Activated CD8-positive, alpha-beta memory T cell treated with anti-CD3 and anti-CD28 coated beads, Interleukin-2, amount 50 U/mL, for 1 hour (primary cell): ENCODE data around the gene MACROD2.
"Not testable (repeated sequence)": the region's sequence is repeated elsewhere in the genome, so short reads cannot be mapped to it uniquely, and the experiment has no call there.

Experiments used
- DNase-seq: peaks from one replicate; pipeline ENCODE4 v3.0.0-alpha.2; 2020; ENCODE audit errors: extremely low read depth

The MACROD2 gene

GRCh38 chr20:15805154-15805553, 1809.8 kb downstream of the MACROD2 start:
- DNase-seq = no peak

- no peak for DNase-seq
Observed at GRCh38 chr20:15806105-15806504, 1810.8 kb downstream of the MACROD2 start.

GRCh38 chr20:15807271-15807670, 1812.0 kb downstream of the MACROD2 start:
- no peak for DNase-seq

- not testable (repeated sequence) for DNase-seq
Observed at GRCh38 chr20:15807771-15808170, 1812.5 kb downstream of the MACROD2 start.

- DNase-seq = no peak
Observed at GRCh38 chr20:15811951-15812350, 1816.6 kb downstream of the MACROD2 start.

- DNase-seq = no peak
Observed at GRCh38 chr20:15812696-15813095, 1817.4 kb downstream of the MACROD2 start.

GRCh38 chr20:15814360-15814759, 1819.0 kb downstream of the MACROD2 start:
- no peak for DNase-seq

GRCh38 chr20:15814911-15815310, 1819.6 kb downstream of the MACROD2 start:
- no peak for DNase-seq

- DNase-seq = no peak
Observed at GRCh38 chr20:15817351-15817750, 1822.0 kb downstream of the MACROD2 start.

GRCh38 chr20:15818651-15819071, 1823.3 kb downstream of the MACROD2 start:
- no peak for DNase-seq

- DNase-seq = no peak
Observed at GRCh38 chr20:15823718-15824117, 1828.4 kb downstream of the MACROD2 start.

GRCh38 chr20:15827628-15828027, 1832.3 kb downstream of the MACROD2 start:
- DNase-seq = no peak

- no peak for DNase-seq
Observed at GRCh38 chr20:15831201-15831600, 1835.9 kb downstream of the MACROD2 start.

GRCh38 chr20:15832512-15832911, 1837.2 kb downstream of the MACROD2 start:
- no peak for DNase-seq

GRCh38 chr20:15834857-15835256, 1839.5 kb downstream of the MACROD2 start:
- DNase-seq = no peak

GRCh38 chr20:15835811-15836210, 1840.5 kb downstream of the MACROD2 start:
- DNase-seq = no peak

GRCh38 chr20:15836634-15837033, 1841.3 kb downstream of the MACROD2 start:
- no peak for DNase-seq

- no peak for DNase-seq
Observed at GRCh38 chr20:15837563-15837962, 1842.2 kb downstream of the MACROD2 start.

- no peak for DNase-seq
Observed at GRCh38 chr20:15838466-15838865, 1843.2 kb downstream of the MACROD2 start.

GRCh38 chr20:15840636-15841301, 1845.5 kb downstream of the MACROD2 start:
- DNase-seq = no peak

GRCh38 chr20:15842872-15843271, 1847.6 kb downstream of the MACROD2 start:
- no peak for DNase-seq

GRCh38 chr20:15843777-15844176, 1848.5 kb downstream of the MACROD2 start:
- no peak for DNase-seq

GRCh38 chr20:15847196-15847784, 1852.0 kb downstream of the MACROD2 start:
- no peak for DNase-seq

- no peak for DNase-seq
Observed at GRCh38 chr20:15848126-15848525, 1852.8 kb downstream of the MACROD2 start.
